ENCODE results near the gene HAUS3. TPM values are rescaled to one million over a fixed set of nuclear protein-coding genes. Genes with fewer than 3 reads are reported as not detected.

HAUS3 gene
- total and polyA plus RNA-seq, 10 of the 15 experiments (the other 5 are each of a cell fraction or from before 2014, with no cell fraction given) = 4.2 to 23.9 (median 12.3) TPM

DNA sequence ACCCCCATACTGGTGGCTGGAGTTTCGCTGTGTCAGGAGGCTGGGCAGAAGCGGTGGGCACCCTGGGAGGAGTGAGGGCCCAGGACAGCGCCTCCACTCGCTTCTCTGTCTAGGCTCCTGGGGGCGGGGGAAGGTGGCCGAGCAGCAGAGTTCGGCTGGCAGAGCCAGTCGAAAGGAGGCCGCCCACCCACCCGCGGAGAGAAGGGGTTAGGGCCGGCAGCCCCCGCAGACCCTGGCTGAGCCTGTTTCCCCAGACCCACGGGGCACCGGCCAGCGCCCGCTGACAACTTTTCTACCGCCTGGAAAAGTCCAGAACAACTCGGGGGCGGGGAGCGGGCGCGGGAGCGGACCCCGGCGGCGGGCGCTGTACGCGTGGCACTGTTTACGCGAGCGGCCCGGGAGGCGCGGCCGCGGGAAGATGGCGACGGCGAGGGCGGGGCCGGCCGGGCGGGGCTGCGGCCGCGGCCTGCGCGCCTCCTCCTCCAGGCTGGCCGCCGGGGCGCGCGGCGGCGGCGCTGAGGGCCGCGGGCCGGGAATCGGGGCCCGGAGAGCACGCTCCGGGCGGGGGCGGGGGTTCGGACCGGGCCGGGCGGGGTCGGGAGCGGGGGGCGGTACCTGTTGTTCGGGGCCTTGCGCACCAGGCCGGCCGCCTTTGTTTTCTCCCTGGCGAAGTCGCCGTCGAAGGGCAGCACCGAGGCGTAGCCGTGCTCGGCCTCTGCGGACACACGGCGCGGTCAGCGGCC is 19.4 kb upstream of the HAUS3 start (continued):
- TF ChIP-seq, protein P1, sequence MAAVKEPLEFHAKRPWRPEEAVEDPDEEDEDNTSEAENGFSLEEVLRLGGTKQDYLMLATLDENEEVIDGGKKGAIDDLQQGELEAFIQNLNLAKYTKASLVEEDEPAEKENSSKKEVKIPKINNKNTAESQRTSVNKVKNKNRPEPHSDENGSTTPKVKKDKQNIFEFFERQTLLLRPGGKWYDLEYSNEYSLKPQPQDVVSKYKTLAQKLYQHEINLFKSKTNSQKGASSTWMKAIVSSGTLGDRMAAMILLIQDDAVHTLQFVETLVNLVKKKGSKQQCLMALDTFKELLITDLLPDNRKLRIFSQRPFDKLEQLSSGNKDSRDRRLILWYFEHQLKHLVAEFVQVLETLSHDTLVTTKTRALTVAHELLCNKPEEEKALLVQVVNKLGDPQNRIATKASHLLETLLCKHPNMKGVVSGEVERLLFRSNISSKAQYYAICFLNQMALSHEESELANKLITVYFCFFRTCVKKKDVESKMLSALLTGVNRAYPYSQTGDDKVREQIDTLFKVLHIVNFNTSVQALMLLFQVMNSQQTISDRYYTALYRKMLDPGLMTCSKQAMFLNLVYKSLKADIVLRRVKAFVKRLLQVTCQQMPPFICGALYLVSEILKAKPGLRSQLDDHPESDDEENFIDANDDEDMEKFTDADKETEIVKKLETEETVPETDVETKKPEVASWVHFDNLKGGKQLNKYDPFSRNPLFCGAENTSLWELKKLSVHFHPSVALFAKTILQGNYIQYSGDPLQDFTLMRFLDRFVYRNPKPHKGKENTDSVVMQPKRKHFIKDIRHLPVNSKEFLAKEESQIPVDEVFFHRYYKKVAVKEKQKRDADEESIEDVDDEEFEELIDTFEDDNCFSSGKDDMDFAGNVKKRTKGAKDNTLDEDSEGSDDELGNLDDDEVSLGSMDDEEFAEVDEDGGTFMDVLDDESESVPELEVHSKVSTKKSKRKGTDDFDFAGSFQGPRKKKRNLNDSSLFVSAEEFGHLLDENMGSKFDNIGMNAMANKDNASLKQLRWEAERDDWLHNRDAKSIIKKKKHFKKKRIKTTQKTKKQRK (IDR thresholded peaks at IDR 0.05; ENCODE audit: low read depth, low read length) = no peak
- TF ChIP-seq, protein P2, sequence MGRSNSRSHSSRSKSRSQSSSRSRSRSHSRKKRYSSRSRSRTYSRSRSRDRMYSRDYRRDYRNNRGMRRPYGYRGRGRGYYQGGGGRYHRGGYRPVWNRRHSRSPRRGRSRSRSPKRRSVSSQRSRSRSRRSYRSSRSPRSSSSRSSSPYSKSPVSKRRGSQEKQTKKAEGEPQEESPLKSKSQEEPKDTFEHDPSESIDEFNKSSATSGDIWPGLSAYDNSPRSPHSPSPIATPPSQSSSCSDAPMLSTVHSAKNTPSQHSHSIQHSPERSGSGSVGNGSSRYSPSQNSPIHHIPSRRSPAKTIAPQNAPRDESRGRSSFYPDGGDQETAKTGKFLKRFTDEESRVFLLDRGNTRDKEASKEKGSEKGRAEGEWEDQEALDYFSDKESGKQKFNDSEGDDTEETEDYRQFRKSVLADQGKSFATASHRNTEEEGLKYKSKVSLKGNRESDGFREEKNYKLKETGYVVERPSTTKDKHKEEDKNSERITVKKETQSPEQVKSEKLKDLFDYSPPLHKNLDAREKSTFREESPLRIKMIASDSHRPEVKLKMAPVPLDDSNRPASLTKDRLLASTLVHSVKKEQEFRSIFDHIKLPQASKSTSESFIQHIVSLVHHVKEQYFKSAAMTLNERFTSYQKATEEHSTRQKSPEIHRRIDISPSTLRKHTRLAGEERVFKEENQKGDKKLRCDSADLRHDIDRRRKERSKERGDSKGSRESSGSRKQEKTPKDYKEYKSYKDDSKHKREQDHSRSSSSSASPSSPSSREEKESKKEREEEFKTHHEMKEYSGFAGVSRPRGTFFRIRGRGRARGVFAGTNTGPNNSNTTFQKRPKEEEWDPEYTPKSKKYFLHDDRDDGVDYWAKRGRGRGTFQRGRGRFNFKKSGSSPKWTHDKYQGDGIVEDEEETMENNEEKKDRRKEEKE (IDR thresholded peaks at IDR 0.05) = no peak
- TF ChIP-seq, protein P3, sequence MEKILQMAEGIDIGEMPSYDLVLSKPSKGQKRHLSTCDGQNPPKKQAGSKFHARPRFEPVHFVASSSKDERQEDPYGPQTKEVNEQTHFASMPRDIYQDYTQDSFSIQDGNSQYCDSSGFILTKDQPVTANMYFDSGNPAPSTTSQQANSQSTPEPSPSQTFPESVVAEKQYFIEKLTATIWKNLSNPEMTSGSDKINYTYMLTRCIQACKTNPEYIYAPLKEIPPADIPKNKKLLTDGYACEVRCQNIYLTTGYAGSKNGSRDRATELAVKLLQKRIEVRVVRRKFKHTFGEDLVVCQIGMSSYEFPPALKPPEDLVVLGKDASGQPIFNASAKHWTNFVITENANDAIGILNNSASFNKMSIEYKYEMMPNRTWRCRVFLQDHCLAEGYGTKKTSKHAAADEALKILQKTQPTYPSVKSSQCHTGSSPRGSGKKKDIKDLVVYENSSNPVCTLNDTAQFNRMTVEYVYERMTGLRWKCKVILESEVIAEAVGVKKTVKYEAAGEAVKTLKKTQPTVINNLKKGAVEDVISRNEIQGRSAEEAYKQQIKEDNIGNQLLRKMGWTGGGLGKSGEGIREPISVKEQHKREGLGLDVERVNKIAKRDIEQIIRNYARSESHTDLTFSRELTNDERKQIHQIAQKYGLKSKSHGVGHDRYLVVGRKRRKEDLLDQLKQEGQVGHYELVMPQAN (conservative IDR thresholded peaks at IDR 0.05) = peak; percentile 85; the same call in 1 of the 2 replicates
- TF ChIP-seq ZSCAN29 (IDR thresholded peaks at IDR 0.05) (no peak), RB1 (IDR thresholded peaks at IDR 0.05; ENCODE audit: borderline replicate concordance) (peak; percentile 45; the same call in 1 of the 2 replicates), MXI1 (IDR thresholded peaks at IDR 0.05; ENCODE audit: low read depth, low read length) (peak; percentile 79), YY1 (IDR thresholded peaks at IDR 0.05; ENCODE audit: low read depth, low read length) (peak; percentile 89), ETV6 (conservative IDR thresholded peaks at IDR 0.05 in 1 of 2, IDR thresholded peaks at IDR 0.05 in 1 of 2; ENCODE audit: borderline replicate concordance in 1 of 2, low read depth in 1 of 2) (no peak), POLR2A (IDR thresholded peaks at IDR 0.05; ENCODE audit: low read depth, low read length) (peak; percentile 12; the same call in 1 of the 2 replicates), STAT3 (IDR thresholded peaks at IDR 0.05; ENCODE audit: low read depth, low read length) (no peak), TCF3 (IDR thresholded peaks at IDR 0.05; ENCODE audit: borderline replicate concordance, insufficient read depth, low read depth, low read length) (no peak), FOXK2 (IDR thresholded peaks at IDR 0.05) (no peak)
- TF ChIP-seq, protein P4, sequence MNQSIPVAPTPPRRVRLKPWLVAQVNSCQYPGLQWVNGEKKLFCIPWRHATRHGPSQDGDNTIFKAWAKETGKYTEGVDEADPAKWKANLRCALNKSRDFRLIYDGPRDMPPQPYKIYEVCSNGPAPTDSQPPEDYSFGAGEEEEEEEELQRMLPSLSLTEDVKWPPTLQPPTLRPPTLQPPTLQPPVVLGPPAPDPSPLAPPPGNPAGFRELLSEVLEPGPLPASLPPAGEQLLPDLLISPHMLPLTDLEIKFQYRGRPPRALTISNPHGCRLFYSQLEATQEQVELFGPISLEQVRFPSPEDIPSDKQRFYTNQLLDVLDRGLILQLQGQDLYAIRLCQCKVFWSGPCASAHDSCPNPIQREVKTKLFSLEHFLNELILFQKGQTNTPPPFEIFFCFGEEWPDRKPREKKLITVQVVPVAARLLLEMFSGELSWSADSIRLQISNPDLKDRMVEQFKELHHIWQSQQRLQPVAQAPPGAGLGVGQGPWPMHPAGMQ (IDR thresholded peaks at IDR 0.05; ENCODE audit: borderline replicate concordance) = no peak
- TF ChIP-seq, protein P5, sequence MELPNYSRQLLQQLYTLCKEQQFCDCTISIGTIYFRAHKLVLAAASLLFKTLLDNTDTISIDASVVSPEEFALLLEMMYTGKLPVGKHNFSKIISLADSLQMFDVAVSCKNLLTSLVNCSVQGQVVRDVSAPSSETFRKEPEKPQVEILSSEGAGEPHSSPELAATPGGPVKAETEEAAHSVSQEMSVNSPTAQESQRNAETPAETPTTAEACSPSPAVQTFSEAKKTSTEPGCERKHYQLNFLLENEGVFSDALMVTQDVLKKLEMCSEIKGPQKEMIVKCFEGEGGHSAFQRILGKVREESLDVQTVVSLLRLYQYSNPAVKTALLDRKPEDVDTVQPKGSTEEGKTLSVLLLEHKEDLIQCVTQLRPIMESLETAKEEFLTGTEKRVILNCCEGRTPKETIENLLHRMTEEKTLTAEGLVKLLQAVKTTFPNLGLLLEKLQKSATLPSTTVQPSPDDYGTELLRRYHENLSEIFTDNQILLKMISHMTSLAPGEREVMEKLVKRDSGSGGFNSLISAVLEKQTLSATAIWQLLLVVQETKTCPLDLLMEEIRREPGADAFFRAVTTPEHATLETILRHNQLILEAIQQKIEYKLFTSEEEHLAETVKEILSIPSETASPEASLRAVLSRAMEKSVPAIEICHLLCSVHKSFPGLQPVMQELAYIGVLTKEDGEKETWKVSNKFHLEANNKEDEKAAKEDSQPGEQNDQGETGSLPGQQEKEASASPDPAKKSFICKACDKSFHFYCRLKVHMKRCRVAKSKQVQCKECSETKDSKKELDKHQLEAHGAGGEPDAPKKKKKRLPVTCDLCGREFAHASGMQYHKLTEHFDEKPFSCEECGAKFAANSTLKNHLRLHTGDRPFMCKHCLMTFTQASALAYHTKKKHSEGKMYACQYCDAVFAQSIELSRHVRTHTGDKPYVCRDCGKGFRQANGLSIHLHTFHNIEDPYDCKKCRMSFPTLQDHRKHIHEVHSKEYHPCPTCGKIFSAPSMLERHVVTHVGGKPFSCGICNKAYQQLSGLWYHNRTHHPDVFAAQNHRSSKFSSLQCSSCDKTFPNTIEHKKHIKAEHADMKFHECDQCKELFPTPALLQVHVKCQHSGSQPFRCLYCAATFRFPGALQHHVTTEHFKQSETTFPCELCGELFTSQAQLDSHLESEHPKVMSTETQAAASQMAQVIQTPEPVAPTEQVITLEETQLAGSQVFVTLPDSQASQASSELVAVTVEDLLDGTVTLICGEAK (IDR thresholded peaks at IDR 0.05; ENCODE audit: borderline replicate concordance) = no peak

Data from GM12878 (cell line).